Thyroid gland (tissue), 4 donors: ENCODE measurements around the gene AGPAT4. TPM values are rescaled to one million over a fixed set of nuclear protein-coding genes. Genes with fewer than 3 reads are reported as not detected.

Experiments
- DNase-seq, 2 donors: peaks; one replicate each; pipeline ENCODE4 v3.0.0-alpha.2; 2019
- H3K27ac ChIP-seq, 3 donors: fragments of 200-600 bp; sonication (generic); 1 replicate in 2 of 3; 2 replicates in 1 of 3; pipeline ENCODE4 v1.5.1; 2016 to 2019; ENCODE audit warnings: mild to moderate bottlenecking in 1 of 3, moderate library complexity in 1 of 3
- H3K27me3 ChIP-seq: fragments of 200-600 bp; sonication (generic); one replicate; pipeline ENCODE4 v1.5.1; 2019
- H3K36me3 ChIP-seq, 2 donors: fragments of 200-600 bp; sonication (generic); one replicate each; pipeline ENCODE4 v1.5.1; 2016 to 2019
- H3K4me1 ChIP-seq, 2 donors: fragments of 200-600 bp; sonication (generic); one replicate each; pipeline ENCODE4 v1.5.1; 2017 to 2019
- H3K4me3 ChIP-seq, 3 donors: fragments of 200-600 bp; sonication (generic); replicated peaks in 1 of 3; 1 replicate in 2 of 3; 2 replicates in 1 of 3; pipeline ENCODE4 v1.5.1; 2016; ENCODE audit warnings: mild to moderate bottlenecking in 1 of 3
- H3K9me3 ChIP-seq: fragments of 200-600 bp; sonication (generic); one replicate; pipeline ENCODE4 v1.5.1; 2017
- POLR2A ChIP-seq, 2 donors: fragments of 450-650 bp; IDR thresholded peaks; one replicate each; pipeline ENCODE4 v1.6.1; 2017; ENCODE audit warnings: antibody characterized with exemption in 2 of 2, mild to moderate bottlenecking in 2 of 2, moderate library complexity in 1 of 2
- WGBS, 2 donors: methylation state at CpG; one replicate each; pipeline ENCODE4 v1.1.5; 2017; 5-methylcytosine and 5-hydroxymethylcytosine counted together
- intact Hi-C: fragments of 100-400 bp; cut with DNase I; formaldehyde crosslinking; loops from one replicate; pipeline ENCODE4 v1.15.1; 2023
- total RNA-seq, 4 donors: library from RNA; depleted of rRNA; stranded (reverse); fragments of >200 nt; gene quantifications; one replicate each; pipeline ENCODE4 v1.2.3, GENCODE V29; 2016
- TF ChIP-seq, protein P1 (sequence below), 6 experiments: fragments of 200-600 bp in 3 of 6; fragments of 450-650 bp in 3 of 6; sonication (generic) in 3 of 6; IDR thresholded peaks; one replicate each; pipeline ENCODE4 v1.5.1; 2016 to 2019; ENCODE audit warnings: antibody characterized with exemption in 6 of 6, mild to moderate bottlenecking in 2 of 6, inconsistent platforms in 1 of 6, moderate library complexity in 1 of 6

The AGPAT4 gene
- total RNA-seq, 4 donors from 2014 or later: 6.1 to 12.8 (median 6.9) TPM

- intact Hi-C loops: no loop called here
- H3K27ac ChIP-seq: no peak overlapping the region
- DNase-seq: no peak
- H3K36me3 ChIP-seq: no peaks in the 10 kb centered on the region
- no peak for TF ChIP-seq POLR2A (IDR thresholded peaks at IDR 0.05)
- TF ChIP-seq, protein P1, sequence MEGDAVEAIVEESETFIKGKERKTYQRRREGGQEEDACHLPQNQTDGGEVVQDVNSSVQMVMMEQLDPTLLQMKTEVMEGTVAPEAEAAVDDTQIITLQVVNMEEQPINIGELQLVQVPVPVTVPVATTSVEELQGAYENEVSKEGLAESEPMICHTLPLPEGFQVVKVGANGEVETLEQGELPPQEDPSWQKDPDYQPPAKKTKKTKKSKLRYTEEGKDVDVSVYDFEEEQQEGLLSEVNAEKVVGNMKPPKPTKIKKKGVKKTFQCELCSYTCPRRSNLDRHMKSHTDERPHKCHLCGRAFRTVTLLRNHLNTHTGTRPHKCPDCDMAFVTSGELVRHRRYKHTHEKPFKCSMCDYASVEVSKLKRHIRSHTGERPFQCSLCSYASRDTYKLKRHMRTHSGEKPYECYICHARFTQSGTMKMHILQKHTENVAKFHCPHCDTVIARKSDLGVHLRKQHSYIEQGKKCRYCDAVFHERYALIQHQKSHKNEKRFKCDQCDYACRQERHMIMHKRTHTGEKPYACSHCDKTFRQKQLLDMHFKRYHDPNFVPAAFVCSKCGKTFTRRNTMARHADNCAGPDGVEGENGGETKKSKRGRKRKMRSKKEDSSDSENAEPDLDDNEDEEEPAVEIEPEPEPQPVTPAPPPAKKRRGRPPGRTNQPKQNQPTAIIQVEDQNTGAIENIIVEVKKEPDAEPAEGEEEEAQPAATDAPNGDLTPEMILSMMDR (IDR thresholded peaks at IDR 0.05): no peak
- H3K27me3 ChIP-seq: no peaks in the 10 kb centered on the region
- peaks cover 10 to 12% of the 10 kb centered on the region in 2 donors for H3K4me1 ChIP-seq
- WGBS, 2 donors: 95 to 98% methylated on average over 4 of the region's 4 CpGs
- H3K9me3 ChIP-seq: no peaks in the 10 kb centered on the region
- H3K4me3 ChIP-seq: no peak overlapping the region
These were observed 79.5 kb downstream of the AGPAT4 start for GRCh38 chr6:161194374-161194773.

- intact Hi-C loops: no loop called here
- Histone ChIP-seq H3K9me3 (no peaks in the 10 kb centered on the region), H3K27me3 (no peaks in the 10 kb centered on the region), H3K4me3 (no peak overlapping the region), H3K36me3 (no peaks in the 10 kb centered on the region), H3K27ac (no peak overlapping the region), H3K4me1 (peaks cover 10 to 12% of the 10 kb centered on the region in 2 donors)
- WGBS, 2 donors: 96 to 98% methylated on average over 5 of the region's 5 CpGs
- no peak for DNase-seq
- TF ChIP-seq, protein P1 (IDR thresholded peaks at IDR 0.05): no peak
- no peak for TF ChIP-seq POLR2A (IDR thresholded peaks at IDR 0.05)
These were observed 81.0 kb downstream of the AGPAT4 start for GRCh38 chr6:161192636-161193411.

- DNase-seq: no peak
- H3K9me3 ChIP-seq: no peaks in the 10 kb centered on the region
- intact Hi-C loops: no loop called here
- peaks cover 8 to 12% of the 10 kb centered on the region in 2 donors for H3K4me1 ChIP-seq
- TF ChIP-seq, protein P1 (IDR thresholded peaks at IDR 0.05): no peak
- TF ChIP-seq POLR2A (IDR thresholded peaks at IDR 0.05): no peak
- H3K27me3 ChIP-seq: no peaks in the 10 kb centered on the region
- H3K36me3 ChIP-seq: no peaks in the 10 kb centered on the region
- H3K4me3 ChIP-seq: no peak overlapping the region
- H3K27ac ChIP-seq: no peak overlapping the region
These were observed 82.2 kb downstream of the AGPAT4 start for GRCh38 chr6:161191671-161192070.

- 94 to 95% methylated on average over 2 of the region's 2 CpGs for WGBS, 2 donors
- DNase-seq: no peak
- no peak overlapping the region for H3K27ac ChIP-seq
These were observed 82.9 kb downstream of the AGPAT4 start for GRCh38 chr6:161191007-161191406.

GRCh38 chr6:161189891-161190290, 84.0 kb downstream of the AGPAT4 start:
- no peaks in the 10 kb centered on the region for H3K27me3 ChIP-seq
- DNase-seq: no peak
- no peaks in the 10 kb centered on the region for H3K9me3 ChIP-seq
- 91 to 93% methylated on average over 4 of the region's 4 CpGs for WGBS, 2 donors
- peaks cover 0 to under 1% of the 10 kb centered on the region in 2 donors for H3K4me1 ChIP-seq
- no peak for TF ChIP-seq POLR2A (IDR thresholded peaks at IDR 0.05)
- TF ChIP-seq, protein P1 (IDR thresholded peaks at IDR 0.05): no peak
- intact Hi-C loops: no loop called here
- H3K4me3 ChIP-seq: no peak overlapping the region
- H3K36me3 ChIP-seq: no peaks in the 10 kb centered on the region
- H3K27ac ChIP-seq: no peak overlapping the region

More at GRCh38 chr6:161191007-161191406, 82.9 kb downstream of the AGPAT4 start:
- Histone ChIP-seq H3K27me3 (no peaks in the 10 kb centered on the region), H3K4me1 (peaks cover 4 to 12% of the 10 kb centered on the region in 2 donors), H3K36me3 (no peaks in the 10 kb centered on the region), H3K4me3 (no peak overlapping the region), H3K9me3 (no peaks in the 10 kb centered on the region)
- TF ChIP-seq, protein P1 (IDR thresholded peaks at IDR 0.05): no peak
- no peak for TF ChIP-seq POLR2A (IDR thresholded peaks at IDR 0.05)
- intact Hi-C loops: no loop called here
